AG04450 (cell line): ENCODE measurements around the gene ASPDH. TPM values are rescaled to one million over a fixed set of nuclear protein-coding genes. Genes with fewer than 3 reads are reported as not detected.

Experiments
- CTCF ChIA-PET: fragments of 300-600, 350-600 bp; formaldehyde crosslinking; extraction: SDS; loops from one replicate; lab custom pipeline; 2022; ENCODE audit warnings: antibody characterized with exemption, inconsistent platforms; lab: Charles Lee
- POLR2A ChIA-PET: fragments of 350-600 bp; formaldehyde crosslinking; extraction: SDS; loops from one replicate; lab custom pipeline; 2021; ENCODE audit warnings: antibody characterized with exemption, inconsistent platforms; lab: Yijun Ruan, JAX
- DNase-seq: peaks from one replicate; pipeline ENCODE4 v3.0.0-alpha.2; 2011; ENCODE audit warnings: low read depth, low spot score
- H3K27ac ChIP-seq: one replicate; pipeline ENCODE4 v1.5.1; 2012; ENCODE audit warnings: low read depth, low read length, control low read depth
- H3K27me3 ChIP-seq: one replicate; pipeline ENCODE4 v1.6.0; 2012; ENCODE audit warnings: low read length; ENCODE audit not compliant: control insufficient read depth, insufficient read depth
- H3K4me3 ChIP-seq: 2 replicates; pipeline ENCODE4 v1.5.1; 2011; ENCODE audit warnings: mild to moderate bottlenecking, low read depth, low read length, control low read depth
- H3K9me3 ChIP-seq: 2 replicates; pipeline ENCODE4 v1.5.1; 2012; ENCODE audit warnings: low read length; ENCODE audit not compliant: control insufficient read depth, insufficient read depth
- polyA plus RNA-seq: library from polyadenylated mRNA; depleted of rRNA; stranded (reverse); fragments of >200 nt; gene quantifications from 2 replicates; pipeline ENCODE4 v1.2.3, GENCODE V29; 2011
- TF ChIP-seq, protein P1 (sequence below): IDR thresholded peaks from 2 replicates; pipeline ENCODE4 v1.5.1; 2011; ENCODE audit warnings: low read depth, low read length, control low read depth, inconsistent platforms

ASPDH gene
- polyA plus RNA-seq, 1 experiment, result not detected

DNA sequence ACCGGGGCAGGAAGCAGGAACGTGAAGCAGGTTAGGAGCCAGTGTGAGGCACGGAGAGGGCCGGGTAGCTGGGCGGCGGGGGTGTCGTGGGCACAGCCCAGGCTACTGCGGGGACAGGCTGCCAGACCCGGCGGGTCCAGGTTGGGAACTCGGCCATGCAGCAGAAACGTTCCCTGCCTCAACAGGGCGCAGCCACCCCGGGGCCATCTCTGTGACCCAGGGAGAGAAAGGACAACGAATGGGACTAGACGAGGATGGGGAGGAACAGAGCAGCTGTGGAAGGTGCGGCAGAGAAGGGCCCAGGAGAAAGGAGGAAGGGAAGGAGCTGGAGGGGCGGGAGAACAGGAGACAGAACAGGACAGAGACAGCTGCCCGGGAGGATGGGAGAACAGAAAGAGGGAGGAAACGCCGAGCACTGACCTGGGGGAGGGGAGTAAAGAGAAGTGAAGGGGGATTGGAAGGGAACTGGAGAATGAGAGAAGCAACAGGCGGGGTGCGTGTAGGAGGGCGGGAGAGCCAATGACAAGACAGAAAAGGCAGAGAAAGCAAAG, 24.2 kb downstream of the ASPDH start:
- POLR2A ChIA-PET, result no interaction called here
- H3K9me3 ChIP-seq, result peaks cover 14% of the 10 kb centered on the region
- H3K4me3 ChIP-seq, result no peak overlapping the region
- DNase-seq, result no peak
- H3K27ac ChIP-seq, result no peak overlapping the region
- TF ChIP-seq, protein P1, sequence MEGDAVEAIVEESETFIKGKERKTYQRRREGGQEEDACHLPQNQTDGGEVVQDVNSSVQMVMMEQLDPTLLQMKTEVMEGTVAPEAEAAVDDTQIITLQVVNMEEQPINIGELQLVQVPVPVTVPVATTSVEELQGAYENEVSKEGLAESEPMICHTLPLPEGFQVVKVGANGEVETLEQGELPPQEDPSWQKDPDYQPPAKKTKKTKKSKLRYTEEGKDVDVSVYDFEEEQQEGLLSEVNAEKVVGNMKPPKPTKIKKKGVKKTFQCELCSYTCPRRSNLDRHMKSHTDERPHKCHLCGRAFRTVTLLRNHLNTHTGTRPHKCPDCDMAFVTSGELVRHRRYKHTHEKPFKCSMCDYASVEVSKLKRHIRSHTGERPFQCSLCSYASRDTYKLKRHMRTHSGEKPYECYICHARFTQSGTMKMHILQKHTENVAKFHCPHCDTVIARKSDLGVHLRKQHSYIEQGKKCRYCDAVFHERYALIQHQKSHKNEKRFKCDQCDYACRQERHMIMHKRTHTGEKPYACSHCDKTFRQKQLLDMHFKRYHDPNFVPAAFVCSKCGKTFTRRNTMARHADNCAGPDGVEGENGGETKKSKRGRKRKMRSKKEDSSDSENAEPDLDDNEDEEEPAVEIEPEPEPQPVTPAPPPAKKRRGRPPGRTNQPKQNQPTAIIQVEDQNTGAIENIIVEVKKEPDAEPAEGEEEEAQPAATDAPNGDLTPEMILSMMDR, result no peak
- CTCF ChIA-PET, result no interaction called here
- H3K27me3 ChIP-seq, result peaks cover 43% of the 10 kb centered on the region

DNA sequence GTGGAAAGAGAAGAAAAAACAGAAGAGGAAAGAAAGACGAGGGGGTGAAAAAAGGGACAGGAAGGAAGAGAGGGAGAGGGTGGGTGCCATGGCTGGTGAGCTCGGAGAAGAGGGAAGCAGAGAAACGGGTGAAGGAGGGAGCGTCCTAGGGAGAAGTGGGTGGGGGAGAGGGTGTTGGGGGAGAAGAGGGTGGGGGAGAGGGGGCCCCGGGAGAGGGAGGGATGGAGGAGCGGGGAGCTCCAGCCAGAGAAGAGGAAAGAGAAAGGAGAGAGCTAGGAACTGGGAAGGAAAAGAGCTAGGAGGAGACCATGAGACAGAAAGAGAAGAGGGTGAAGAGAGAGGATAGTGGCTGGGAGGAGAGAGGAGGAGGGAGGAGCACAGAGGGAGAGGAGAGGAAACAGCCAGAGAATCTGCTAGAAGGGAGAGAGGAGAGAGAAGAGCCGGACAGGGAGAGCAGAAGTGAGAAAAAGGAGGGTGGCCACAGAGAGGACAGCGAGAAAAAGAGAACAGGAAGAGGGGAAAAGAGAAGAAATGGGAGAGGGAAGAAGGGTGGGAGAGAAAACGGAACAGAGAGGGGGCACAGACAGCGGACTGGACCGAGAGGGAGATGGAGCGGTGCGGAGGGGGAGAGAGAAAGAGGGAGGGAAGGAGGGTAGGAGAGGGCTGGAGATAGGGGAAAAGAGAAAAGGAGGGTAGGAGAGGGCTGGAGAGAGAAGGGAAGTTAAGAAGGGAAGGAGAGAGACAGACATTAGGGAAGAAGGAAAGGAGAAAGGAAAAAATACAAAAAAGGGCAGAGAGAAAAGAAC, 25.1 kb downstream of the ASPDH start:
- Histone ChIP-seq H3K27me3 (peaks cover 43% of the 10 kb centered on the region), H3K9me3 (peaks cover 14% of the 10 kb centered on the region), H3K4me3 (no peak overlapping the region), H3K27ac (no peak overlapping the region)
- POLR2A ChIA-PET, result interaction anchor here (0.9 kb wide), 1 partner anchor 20 kb away, joined by 5 read pairs; no protein-coding TSS in a partner anchor
- CTCF ChIA-PET, result interaction anchor here (0.5 to 1.1 kb wide), 4 partner anchors 10 to 143 kb away, joined by 3 to 7 read pairs (median 4); no protein-coding TSS in a partner anchor
- TF ChIP-seq, protein P1, result no peak
- DNase-seq, result no peak

DNA sequence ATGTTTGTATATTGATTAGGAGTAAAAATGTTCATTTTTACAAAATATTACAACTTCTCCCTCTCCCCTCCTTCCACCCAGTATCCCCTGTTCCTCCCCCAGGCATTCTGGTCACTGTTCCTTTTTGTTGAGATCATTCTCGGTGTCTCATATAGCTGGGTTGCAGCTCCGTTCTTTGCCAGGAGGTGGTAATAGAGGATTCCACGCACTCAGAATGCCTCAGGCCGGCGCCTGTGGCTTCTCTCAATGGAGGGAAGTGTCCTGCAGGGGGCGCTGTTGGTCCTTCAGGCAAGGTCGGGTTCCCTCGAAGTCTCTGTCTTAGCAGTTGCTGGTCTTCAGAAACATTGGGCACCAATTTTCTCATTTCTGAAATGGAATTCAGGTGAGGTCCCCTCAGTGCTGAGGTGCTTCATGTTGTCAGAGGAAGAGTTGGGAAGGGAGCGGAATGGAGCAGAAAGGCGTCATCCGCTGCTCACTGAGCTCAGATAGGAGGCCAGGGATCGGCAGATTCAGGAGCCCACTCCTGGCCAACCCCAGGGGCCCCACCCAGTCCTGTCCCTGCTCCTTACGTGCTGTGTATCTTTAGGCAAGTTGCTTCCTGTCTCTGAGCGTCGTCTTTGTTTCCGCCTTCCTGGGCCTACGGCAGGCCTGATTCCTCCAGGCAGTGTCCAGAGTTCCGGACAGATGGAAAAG, 26.7 kb downstream of the ASPDH start:
- Histone ChIP-seq H3K27me3 (peaks cover 29% of the 10 kb centered on the region), H3K4me3 (no peak overlapping the region), H3K27ac (no peak overlapping the region), H3K9me3 (peaks cover 14% of the 10 kb centered on the region)
- DNase-seq, result no peak
- CTCF ChIA-PET, result interaction anchor here (1.1 kb wide), 1 partner anchor 86 kb away, joined by 7 read pairs; no protein-coding TSS in a partner anchor
- POLR2A ChIA-PET, result no interaction called here
- TF ChIP-seq, protein P1, result peak; percentile 45

DNA sequence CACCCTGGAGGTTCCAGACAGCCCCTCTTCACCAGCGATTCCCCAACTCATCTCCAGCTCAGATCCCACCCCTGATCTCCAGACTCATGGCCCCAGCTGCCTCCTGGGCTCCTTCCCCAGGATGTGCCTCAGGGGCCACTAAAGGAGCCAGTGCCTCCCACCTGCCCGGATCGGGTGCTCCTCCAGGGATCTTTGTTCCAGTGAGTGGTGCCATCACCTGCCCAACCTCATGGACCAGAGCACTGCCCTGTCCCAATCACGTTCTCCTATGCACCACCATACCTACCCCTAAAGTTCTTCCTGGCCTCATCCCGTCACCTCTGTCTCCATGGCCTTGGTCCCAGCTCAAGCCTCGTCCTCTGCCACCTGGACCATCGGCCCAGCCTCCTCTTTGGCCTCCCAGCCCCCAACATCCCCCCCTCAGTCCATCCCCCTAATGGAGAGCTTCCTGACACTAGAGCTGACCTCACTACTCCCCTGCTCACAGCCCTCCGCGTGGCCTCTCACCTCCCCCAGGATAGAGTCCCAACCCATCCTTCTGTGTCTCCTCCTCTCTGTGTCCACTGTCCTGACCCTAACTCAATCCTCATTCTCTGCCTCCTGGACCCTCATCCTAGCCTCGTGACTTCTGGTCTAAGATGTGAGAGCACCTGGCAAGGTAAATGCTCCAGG, 28.3 kb downstream of the ASPDH start:
- Histone ChIP-seq H3K9me3 (peaks cover 9% of the 10 kb centered on the region), H3K27me3 (peaks cover 15% of the 10 kb centered on the region), H3K4me3 (no peak overlapping the region), H3K27ac (no peak overlapping the region)
- CTCF ChIA-PET, result no interaction called here
- DNase-seq, result no peak
- TF ChIP-seq, protein P1, result no peak
- POLR2A ChIA-PET, result no interaction called here
